Measurements from ENCODE around the gene RMND5A.
A peak's percentile ranks its signal among the peaks of the same experiment; 100 is the strongest.
"Not testable (repeated sequence)": the region's sequence is repeated elsewhere in the genome, so short reads cannot be mapped to it uniquely, and the experiment has no call there.

RMND5A gene

DNA sequence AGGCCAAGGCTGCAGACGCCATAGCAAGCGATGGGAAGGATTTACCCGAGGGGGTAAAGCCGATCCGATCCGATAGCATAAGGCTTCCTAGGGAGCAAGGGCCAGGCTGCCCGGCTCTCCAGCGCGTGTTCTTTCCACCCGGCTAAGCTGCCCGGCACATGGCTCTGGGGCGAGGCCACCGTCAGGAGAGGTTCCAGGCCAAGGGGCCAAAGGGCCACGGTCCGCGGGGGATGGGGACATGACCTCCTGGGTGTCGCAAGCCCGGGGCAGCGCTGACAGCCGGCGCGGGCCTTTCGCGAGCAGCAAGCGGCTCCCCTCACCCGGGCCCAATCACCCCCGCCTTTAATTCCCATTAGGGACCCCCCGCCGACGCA lies 841 bp upstream of the RMND5A start:
- DNase-seq: not testable (repeated sequence)

DNA sequence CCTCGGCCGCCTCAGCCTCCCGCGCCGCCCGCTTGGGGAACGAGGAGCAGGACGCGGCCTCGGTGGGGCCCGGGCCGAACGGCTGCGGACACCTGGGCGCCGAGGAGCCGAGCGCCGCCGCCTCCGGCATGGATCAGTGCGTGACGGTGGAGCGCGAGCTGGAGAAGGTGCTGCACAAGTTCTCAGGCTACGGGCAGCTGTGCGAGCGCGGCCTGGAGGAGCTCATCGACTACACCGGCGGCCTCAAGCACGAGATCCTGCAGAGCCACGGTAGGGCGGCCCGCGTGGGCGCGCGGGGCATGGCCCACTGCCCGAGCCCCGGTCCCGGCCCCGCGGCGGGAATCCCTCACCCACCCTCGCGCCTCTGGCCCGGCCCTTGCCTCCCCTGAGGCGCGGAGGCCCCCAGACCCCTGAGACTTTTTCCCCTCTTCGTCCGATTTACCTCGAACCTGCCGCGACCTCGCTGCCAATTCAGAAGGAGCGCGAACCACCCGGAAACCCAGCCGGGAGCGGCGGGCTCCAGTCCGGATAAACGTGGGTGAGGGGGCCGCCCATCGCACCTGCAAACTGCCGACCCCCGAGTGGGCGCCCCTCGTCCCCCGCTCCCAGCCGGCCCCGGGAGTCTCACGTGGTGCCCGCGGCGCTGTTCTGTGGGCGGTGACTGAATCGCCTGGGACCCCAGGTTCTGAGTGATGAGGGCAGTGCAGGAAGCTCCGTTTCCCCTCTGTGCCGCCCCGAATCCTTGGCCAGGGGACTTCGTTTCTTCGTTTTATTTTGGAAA lies 639 bp downstream of the RMND5A start:
- DNase-seq: peak; percentile 86

DNA sequence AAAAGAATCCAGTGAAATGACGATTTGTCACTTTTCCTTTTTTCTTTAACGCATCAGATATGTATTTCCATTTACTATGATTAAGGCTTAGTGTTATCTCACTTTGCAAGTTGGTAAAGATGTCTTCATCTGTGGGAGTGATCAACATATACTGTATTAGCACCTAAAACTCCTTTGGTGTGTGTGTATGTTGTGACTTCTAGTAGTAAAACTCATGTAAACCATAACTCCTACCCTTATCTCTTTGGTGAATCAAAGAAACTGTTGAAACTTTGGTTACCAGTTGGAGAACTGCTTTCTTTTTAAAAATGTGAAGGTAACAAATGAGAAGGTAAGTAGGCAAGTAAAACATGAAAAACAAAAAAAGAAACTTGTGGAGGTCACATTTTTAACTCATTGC lies 5.6 kb downstream of the RMND5A start:
- not testable (repeated sequence) for DNase-seq

DNA sequence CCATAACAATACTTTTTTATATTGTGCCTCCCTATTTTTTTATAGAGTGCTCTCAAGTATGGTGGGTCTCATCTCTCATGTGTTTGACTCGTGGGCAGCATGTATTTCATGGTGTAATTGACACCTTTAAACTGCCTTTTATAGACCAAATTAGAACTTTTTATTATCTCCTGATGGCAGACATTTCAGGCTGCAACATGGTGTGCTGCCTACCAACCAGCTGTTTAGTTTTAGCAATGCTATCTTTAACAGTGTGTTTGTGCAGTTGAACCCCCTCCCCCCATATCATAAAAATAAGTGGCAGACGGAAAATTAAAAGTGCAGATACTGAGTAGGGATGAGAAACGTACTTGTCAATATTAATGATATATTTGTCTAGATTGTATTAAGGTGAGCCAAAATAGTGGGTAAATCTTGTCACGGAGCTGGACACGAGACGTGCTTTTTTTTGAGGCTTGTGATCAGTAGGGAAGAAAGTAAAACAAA lies 12.0 kb downstream of the RMND5A start:
- not testable (repeated sequence) for DNase-seq

DNA sequence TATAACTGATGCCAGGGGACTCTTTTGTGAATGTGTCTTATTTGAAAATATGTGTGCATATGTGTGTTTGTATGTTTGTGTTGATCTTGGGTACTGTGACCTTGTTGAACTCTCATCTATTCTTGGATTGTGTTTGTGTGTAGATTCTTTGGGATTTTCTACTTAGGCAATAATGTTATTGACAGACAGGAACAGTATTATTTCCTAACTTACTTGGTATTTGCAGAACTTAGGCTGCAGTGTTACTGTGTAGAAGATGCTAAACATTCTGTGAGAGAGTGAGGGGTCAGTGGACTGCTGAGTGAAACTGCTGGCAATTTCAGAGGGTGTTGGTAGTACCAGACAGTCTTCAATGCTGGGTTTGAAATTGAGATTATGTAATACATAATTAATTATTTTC lies 12.7 kb downstream of the RMND5A start:
- not testable (repeated sequence) for DNase-seq

DNA sequence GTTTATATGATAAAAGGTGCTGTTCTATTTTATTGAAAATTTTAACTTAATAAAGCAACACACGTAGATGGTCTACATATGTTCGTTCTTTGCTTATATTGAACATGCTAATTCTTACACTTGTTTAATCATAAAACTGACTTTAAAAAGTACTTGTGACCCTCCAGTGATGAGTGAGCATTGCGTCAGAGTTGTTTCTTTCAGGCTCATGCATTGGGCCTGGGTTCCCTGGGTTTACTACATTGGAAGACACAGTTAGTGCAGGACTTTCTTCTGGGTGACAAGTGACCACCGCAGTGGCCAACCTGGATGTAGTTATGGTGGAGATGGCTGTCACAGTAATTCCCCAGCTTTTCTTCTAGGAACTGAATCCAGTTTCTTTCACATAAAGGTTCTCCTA lies 13.4 kb downstream of the RMND5A start:
- not testable (repeated sequence) for DNase-seq

DNA sequence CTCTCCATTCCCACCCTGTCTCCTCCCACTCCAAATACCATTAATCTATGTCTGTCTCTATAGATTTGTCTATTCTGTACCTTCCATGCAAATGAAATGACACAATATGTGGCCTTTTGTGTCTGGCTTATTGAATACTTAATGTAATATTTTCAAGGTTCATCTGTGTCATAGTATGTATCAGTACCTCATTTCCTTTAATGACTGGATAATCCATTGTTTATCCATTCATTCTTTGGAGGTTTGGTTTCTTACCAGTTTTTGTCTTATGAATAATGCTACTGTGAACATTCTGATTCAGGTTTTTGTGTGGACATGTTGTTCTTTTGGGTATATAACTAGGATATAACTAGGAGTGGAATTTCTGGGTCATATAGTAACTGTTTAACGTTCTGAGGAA lies 14.8 kb downstream of the RMND5A start:
- DNase-seq: not testable (repeated sequence)

DNA sequence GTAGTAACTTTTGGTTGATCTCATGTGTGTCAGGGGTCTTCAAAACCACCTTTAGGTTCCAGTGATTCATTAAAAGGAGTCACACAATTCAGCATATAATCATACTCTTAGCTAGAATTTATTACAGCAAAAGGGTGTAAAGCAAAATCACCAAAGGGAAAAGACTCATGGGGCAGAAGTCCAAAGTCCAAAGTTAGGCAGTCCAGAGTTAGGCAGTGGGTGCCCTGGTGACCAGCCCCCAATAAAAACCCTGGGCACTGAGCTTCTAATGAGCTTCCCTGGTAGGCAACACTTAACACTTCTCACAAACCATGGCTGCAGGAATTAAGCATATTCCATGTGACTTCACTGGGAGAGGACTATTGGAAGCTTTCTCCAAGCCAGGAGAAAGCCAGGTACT lies 19.4 kb downstream of the RMND5A start:
- not testable (repeated sequence) for DNase-seq

DNA sequence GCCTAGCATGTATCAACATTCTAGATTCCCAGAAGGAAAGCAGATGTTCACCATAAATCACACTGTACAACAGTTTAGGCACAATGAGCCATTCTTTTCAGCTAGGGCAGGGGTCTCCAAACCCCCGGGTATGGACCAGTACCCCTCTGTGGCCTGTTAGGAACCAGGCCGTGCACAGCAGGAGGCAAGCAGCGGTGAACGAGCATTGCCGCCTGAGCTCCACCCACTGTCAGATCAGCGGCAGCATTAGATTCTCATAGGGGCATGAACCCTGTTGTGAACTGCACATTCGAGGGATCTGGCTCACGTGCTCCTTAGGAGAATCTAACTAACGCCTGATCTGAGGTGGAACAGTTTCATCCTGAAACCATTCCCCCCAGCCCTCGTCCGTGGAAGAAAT lies 19.8 kb downstream of the RMND5A start:
- not testable (repeated sequence) for DNase-seq

DNA sequence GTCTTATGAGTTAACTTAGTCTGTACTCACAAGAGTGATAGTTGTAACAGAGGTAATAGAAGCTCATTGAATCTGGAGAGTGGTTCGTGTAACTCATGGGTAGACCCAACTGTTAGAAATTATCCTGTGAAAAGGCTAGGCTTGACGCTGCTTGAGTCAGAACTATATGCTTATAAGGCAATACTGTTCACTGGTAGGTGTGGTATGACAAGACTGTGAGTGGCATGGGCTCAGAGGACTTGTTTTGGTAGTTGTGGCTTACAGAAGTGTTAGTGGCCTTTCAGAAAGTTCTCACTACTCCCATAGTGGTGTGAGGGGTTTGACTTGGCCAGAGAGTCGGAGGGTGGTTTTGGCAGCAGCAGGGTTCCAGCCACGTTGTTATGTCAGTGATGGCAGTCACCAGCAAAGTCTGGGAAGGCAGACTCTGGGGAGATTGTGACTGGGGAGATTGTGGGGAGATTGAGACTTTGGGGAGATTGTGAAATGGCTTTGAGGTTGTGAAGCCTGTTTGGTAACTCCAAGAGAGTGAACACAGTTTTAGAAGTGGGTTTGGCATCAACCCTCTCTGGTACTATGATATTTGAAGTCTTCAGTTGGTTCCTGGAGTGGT lies 21.9 kb downstream of the RMND5A start:
- DNase-seq: not testable (repeated sequence)

DNA sequence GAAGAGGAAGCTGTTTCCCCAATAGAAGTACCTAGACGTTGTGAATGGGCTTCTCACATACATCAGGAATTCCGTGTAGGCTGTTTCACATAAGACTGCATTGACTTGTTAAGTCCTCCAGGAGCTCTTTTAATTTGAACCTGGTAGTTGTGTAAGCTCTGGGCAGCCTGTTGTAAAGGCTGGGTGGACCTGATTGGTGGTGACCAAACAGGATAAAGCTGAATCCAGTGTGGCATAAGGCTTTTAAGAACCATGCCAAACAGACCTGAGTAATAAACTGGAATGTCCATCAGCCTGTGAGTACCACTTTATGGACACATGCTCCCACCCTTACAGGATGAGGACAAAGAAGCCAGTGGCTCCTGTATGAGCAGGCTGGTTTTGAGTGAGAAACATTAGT lies 24.1 kb downstream of the RMND5A start:
- no peak for DNase-seq

DNA sequence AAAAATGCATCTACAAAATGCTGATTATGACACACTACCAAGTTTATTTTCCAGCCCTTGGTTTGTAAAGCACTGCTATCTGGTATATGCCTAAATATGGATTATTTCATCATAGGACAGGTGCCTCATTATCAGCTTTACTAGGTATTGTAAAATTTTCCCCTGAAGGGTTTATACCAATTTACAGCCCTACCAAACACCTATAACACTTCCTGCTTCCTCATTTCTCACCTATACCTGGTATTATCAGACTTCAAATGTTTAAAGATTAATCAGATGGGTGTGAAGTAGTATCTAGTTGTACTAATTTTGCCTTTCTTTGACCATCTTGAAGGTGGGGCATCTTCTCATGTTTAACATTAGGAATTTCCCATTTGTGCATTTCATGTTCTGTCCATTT lies 26.8 kb downstream of the RMND5A start:
- DNase-seq: no peak

DNA sequence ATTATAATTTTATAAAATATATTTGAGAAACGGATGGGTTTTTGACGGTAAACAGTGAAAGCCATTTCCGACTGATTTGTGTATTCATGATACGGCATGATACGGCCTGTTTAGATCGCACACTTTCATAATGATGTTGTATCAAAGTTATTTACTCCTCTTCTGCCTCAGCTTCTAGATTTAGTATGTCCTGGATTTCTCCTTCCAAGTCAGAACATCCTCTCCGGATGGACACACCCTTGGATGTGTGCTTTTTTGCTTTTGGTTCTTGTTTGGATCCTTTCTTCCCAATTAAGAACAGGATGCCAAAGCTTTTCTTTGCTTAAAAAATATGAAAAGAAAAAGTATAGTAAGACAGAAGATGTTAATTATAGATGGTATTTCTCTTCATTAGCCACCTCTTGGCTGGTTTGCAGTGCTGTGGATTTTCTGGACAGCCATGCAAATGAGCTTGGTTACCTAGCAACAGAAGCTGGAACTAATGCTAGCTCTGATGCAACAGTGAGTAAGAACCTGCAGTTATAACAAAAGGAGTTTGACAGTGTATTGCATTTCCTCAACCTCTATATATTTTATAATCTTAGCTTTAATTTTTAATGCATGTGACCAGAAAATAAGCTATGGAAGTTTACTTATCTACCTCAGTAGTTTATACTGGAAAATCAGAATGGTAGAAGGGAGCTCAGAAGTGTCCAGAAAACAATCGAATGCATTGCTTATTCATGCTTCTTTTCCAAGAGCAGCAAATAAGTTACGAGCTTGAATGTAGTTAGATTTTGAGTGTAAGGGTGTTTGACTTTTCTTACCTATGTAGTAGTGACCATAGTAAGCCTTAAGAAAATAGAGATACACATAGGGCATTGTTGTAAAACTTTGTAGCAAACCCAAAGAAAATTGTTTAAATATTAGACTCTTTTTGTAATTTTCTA lies 27.9 kb downstream of the RMND5A start:
- no peak for DNase-seq

DNA sequence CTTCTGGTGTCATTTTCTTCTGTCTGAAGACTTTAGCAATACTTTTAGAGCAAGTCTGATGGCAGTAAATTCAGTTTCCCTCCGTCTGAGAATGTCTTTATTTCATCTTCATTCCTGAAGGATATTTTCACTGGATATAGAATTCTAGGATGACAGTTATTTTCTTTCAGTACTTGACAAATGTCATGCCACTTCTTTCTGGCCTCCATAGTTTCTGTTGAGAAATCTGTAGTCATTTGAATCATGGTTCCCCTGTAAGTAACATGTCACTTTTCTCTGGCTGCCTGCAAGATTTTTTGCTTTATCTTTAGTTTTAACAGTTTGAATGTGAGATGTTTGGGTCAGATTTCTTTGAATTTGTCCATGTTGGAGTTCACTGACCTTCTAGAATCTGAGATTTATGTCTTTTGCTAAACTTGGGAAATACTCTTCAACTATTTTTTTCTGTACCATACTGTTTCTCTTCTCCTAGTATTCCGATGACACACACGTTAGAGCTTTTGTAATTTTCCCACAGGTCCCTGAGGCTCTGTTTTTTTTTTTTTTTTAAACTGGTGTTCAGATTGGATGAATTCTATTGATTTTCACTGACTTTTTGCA lies 30.2 kb downstream of the RMND5A start:
- DNase-seq: no peak

DNA sequence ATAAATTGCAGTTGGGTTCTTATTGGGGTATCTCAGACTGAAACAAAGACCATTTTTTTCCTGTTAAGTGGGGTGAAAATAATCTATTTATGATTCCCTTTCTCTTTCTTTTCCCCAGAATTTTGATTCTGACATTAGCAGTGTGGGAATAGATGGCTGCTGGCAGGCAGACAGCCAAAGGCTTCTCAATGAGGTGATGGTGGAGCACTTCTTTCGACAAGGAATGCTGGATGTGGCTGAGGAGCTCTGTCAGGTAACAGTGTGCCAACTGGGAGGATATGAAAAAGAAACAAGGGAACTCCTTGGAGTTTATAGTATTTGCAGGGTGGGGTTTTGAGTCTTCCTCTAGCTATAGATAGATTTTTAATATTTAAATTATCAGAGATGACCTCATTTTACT lies 31.7 kb downstream of the RMND5A start:
- DNase-seq: no peak

DNA sequence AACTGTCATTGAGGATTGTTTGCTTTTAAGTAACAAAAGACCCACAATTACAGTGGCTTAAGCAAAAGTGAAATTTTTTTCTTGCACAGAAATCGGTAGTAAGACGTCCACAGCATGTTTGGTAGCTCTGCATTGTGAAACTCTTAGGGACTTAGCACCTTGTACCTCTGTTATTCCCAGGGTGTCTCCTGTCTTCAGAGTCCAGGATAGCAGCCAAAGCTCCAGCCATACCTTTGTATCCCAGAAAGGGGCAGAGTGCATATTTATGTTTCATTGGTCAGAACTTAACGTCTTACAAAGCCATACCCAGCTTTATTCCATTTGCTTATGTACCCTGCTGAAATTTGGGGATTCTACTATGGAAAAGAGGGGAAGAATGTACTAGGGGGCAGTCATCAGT lies 32.8 kb downstream of the RMND5A start:
- DNase-seq: no peak

DNA sequence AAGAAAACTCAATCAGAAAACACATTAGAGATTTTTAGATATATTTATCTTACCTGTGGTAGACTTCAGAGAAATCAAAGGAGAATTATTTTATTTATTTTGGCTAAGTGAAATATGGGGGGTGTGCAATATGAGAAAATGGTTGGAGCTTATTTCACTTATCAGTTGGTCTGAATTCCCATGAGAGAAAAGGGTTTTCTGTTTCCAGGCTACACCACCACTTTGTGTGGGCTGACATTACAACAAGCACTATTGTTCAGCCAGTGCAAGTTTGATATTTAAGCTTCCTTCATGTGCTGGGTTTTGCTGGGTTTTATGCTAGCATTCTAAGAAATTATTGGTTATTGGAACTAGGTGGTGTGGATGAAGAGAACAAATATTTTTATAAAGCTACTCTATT lies 33.5 kb downstream of the RMND5A start:
- no peak for DNase-seq

DNA sequence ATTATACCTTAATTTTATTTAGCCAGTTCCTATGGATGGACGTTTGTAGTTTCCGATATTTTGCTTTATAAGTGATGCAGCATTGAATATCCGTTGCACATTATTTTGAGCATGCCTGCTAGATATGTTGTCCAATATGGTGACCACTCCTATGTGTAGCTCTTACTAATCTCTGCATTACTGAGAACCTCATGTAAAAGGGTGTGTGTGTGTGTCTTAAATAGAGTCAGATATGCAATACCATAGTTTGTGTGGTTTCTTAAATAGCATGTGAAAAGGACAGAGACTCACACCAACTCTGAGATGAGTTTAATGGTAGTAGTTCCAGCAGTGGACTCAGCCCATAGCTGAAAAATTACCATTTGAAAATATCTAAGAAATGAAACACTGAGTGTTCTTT lies 38.3 kb downstream of the RMND5A start:
- no peak for DNase-seq

DNA sequence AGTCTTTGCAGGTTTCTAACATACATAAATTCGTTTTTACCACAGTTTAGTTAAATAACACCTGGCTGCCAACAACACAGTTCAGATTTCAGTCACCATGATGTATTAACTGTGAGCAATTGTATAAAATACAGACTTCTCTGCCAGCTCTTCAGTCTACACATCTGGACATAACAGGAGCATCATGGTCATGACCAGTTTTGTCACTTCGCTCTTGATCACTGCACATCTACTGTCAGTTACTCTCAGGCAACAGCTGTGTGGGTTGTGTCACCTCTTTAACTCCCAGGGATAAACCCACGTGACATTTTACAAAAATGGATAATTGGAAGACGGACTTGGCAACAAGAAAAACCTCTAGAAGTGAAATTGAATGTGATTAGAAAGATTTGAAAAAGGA lies 40.3 kb downstream of the RMND5A start:
- no peak for DNase-seq

DNA sequence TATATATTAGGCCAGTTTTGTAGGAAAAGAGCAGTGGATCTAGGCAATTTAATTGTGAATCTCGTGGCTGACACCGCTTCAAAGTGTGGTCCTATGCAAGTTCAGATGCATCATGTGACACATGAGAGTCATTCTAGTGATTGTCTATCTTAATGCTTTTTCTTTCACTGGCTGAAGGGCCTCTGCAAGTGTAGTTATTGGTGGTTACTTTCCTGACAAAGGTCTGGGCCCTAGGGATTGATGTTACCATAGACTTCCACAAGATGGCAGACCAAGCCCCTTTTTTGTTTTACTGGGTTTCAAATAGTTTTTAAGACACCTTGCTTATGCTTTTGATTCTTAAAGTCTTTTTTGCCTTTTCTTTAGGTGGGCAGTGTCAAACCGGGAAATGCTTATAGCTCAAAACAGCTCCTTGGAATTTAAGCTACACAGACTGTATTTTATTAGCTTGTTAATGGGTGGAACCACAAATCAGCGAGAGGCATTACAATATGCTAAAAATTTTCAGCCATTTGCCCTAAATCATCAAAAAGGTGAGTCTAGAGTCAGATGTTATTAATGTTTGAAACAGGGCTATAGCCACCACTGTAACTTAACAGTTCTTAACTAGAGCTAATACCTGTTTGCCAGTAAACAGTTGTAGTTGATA lies 44.7 kb downstream of the RMND5A start:
- DNase-seq: no peak

DNA sequence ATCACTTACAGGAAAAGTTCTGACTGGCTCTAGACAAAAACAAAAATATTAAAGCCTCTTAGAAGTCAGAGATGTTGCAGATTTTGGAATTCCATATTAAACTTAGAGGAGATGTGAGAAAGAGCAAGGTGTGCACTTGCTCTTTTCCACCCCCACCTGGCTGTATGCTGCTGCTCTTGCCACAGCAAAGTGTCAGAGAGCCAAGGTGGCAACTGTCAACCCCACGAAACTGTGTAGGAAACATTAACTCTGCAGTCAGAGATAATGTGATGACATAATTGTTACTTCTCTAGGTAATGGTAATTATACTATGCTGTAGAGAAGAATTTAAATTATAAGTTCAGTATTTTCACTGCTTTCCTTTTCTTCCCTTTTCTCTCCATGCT lies 45.2 kb downstream of the RMND5A start:
- DNase-seq: no peak

DNA sequence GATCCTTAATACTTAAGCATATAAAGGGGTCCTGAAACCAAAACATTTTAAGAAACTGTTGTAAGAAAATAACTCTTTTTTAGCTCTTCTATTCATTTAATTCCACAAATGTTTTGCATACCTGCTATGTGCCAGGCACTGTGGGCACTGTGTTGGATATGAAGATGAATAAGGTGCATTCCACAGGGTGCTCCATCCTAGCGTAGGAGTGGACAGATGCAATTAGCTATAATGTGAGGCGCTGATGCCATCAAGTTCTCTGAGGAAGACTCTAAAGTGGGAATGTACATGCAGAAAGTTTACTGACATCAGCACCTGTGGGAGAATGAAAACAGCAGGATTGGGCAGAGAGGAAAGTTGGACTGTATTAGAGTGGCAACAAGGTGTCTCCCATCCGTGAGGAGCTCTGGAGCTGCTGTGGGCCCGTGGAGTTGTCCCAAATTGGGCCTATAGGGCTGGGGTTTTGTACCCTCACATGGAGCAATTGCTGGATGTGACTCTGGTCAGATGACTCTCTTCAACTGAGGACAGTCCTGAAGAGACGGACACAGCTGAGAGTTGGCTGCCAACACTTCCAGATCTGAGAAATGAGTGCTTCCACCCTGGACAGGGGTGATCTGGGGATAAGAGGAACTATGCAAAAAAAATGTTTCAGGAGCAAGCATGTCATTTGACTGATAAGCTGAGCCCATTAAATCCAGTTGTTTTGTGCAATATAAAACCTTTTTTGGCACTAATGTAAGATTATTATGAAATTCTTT lies 48.3 kb downstream of the RMND5A start:
- no peak for DNase-seq
